GM21360 (cell line): ENCODE data around the gene NDRG2.
"Not testable (repeated sequence)": the region's sequence is repeated elsewhere in the genome, so short reads cannot be mapped to it uniquely, and the experiment has no call there.

ENCODE experiments used
- ATAC-seq: cut with Tn5 transposase; IDR thresholded peaks from one replicate; pipeline ENCODE4 v1.9.1; 2021; ENCODE audit warnings: mild to moderate bottlenecking, moderate library complexity; ENCODE audit not compliant: unreplicated experiment

NDRG2 gene

GRCh38 chr14:21016413-21017190, 8.3 kb downstream of the NDRG2 start:
- ATAC-seq = no peak

- no peak for ATAC-seq
These were observed 9.5 kb downstream of the NDRG2 start for GRCh38 chr14:21015312-21015711.

- no peak for ATAC-seq
These were observed 10.1 kb downstream of the NDRG2 start for GRCh38 chr14:21014761-21015190.

- no peak for ATAC-seq
These were observed 13.7 kb downstream of the NDRG2 start for GRCh38 chr14:21011136-21011535.

- not testable (repeated sequence) for ATAC-seq
These were observed 15.1 kb downstream of the NDRG2 start for GRCh38 chr14:21009721-21010120.

GRCh38 chr14:21003788-21004346, 21.0 kb downstream of the NDRG2 start:
- ATAC-seq = no peak

- ATAC-seq = no peak
These were observed 23.6 kb downstream of the NDRG2 start for GRCh38 chr14:21001218-21001617.

GRCh38 chr14:20999591-20999990, 25.3 kb downstream of the NDRG2 start:
- ATAC-seq = no peak

GRCh38 chr14:20998674-20999366, 26.0 kb downstream of the NDRG2 start, which contains the start of gene SLC39A2:
Gene SLC39A2, plus strand, starts transcription at chr14:20999293. Its CDS starts 154 bp downstream, at chr14:20999447.
- no peak for ATAC-seq

GRCh38 chr14:20998139-20998538, 26.7 kb downstream of the NDRG2 start:
- ATAC-seq = no peak

GRCh38 chr14:20997564-20997963, 27.3 kb downstream of the NDRG2 start:
- ATAC-seq = no peak

- ATAC-seq = no peak
These were observed 27.7 kb downstream of the NDRG2 start for GRCh38 chr14:20997115-20997514.

- ATAC-seq = no peak
These were observed 28.3 kb downstream of the NDRG2 start for GRCh38 chr14:20996521-20996920.

GRCh38 chr14:20989787-20990600, 34.9 kb downstream of the NDRG2 start, which contains the start of gene METTL17:
Gene METTL17, plus strand, starts transcription at chr14:20989980. Its CDS starts 23 bp downstream, at chr14:20990003.
- ATAC-seq = peak; percentile 90

- ATAC-seq = no peak
These were observed 35.4 kb downstream of the NDRG2 start for GRCh38 chr14:20989471-20989786.

GRCh38 chr14:20988717-20989470, 36.0 kb downstream of the NDRG2 start:
- no peak for ATAC-seq

GRCh38 chr14:20986811-20987210, 38.0 kb downstream of the NDRG2 start:
- no peak for ATAC-seq

GRCh38 chr14:20985650-20986049, 39.2 kb downstream of the NDRG2 start:
- not testable (repeated sequence) for ATAC-seq

GRCh38 chr14:20982646-20983369, 42.1 kb downstream of the NDRG2 start:
- no peak for ATAC-seq

- ATAC-seq = no peak
These were observed 44.0 kb downstream of the NDRG2 start for GRCh38 chr14:20980906-20981305.
